Peyer's patch (tissue), 4 donors: ENCODE results near the gene ARHGAP24.

Experiments
- CTCF ChIP-seq, 6 experiments: fragments of 450-650 bp in 4 of 6; fragments of 200-600 bp in 2 of 6; sonication (generic) in 1 of 6; IDR thresholded peaks; one replicate each; pipeline ENCODE4 v1.5.1; 2017 to 2019; ENCODE audit warnings: antibody characterized with exemption in 6 of 6, mild to moderate bottlenecking in 3 of 6, moderate library complexity in 1 of 6
- POLR2A ChIP-seq, 2 donors: fragments of 450-650 bp; IDR thresholded peaks; one replicate each; pipeline ENCODE4 v1.5.1; 2017; ENCODE audit warnings: antibody characterized with exemption in 2 of 2, mild to moderate bottlenecking in 2 of 2, moderate library complexity in 2 of 2

GRCh38 chr4:85787133-85787532 is 312.2 kb downstream of the ARHGAP24 start:
- no peak for TF ChIP-seq CTCF (IDR thresholded peaks at IDR 0.05)
- no peak for TF ChIP-seq POLR2A (IDR thresholded peaks at IDR 0.05)
